Activated effector memory CD4-positive, alpha-beta T cell treated with anti-CD3 and anti-CD28 coated beads, Interleukin-2, amount 50 U/mL, for 16 hours (primary cell): ENCODE data around the gene SLC44A3.
"Not testable (repeated sequence)": the region's sequence is repeated elsewhere in the genome, so short reads cannot be mapped to it uniquely, and the experiment has no call there.

Experiments used
- DNase-seq: peaks from one replicate; pipeline ENCODE4 v3.0.0-alpha.2; 2020

The SLC44A3 gene

DNA sequence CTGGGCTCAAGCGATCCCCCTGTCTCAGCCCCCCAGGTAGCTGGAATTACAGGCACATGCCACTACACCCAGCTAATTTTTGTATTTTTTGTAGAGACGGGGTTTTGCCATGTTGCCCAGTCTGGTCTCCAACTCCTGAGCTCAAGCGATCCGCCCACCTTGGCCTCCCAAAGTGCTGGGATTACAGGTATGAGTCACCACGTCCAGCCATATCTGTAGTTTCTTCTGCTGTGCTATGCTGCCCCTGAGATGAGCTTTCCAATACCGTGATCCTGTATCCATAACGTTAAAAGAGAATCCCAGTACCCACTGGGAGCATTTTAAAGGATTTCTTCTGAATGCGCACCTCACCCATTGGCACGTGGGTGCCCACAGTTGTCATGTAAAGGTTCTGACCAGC, 20.2 kb downstream of the SLC44A3 start:
- DNase-seq, result not testable (repeated sequence)

DNA sequence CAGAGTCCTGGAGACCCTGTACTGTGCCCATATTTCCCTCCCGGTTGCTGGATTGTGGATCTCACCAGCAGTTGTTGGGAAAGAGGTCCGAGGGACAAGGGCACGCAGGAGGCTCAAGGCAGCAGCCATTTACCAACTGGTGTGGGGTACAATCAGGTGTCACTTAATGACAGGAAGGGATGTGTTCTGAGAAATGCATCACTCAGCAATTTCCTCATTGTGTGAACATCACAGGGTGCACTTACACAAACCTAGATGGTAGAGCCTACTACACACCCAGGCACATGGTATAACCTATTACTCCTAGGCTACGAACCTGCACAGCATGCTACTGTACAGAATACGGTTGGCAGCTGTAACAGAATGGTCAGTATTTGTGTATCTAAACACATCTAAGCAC, 20.7 kb downstream of the SLC44A3 start:
- DNase-seq, result no peak

DNA sequence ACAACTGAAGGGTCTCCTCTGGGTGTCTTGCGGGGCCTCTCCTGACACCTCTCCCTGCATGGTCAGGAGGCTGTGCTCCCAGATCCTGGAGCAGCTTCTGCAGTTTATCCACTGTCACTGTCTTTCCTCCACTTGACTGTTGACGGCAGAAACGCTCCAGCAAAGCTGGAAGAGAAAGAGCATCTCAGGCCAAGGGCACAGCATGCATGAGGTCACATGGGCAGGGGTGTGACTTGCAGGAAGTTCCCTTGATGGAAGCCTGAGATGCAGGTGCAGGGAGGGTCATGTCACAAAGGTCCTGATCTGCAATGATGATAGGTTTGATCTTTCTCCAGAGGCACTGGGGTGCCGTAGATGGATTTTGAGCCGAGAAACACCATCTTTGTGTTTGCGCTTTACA, 23.3 kb downstream of the SLC44A3 start:
- no peak for DNase-seq

DNA sequence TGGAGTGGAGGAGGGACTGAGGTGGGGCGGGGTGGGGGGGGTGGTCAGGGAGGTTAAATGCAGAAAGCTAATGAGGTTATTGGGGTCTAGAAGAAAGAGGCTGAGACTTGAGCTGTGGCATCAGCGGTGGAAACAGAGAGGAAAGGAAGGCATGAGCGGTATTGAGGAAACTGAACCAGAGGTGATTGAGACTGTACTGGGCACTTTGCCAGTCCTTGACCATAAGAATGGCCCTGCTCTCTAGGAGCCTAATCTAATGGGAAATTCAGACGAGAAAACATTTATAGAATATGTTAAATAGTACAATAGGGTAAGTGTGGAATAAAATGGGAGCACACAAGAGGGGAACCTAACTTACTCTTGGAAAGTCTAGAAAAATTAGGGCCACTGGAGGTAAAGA, 23.7 kb downstream of the SLC44A3 start:
- no peak for DNase-seq

DNA sequence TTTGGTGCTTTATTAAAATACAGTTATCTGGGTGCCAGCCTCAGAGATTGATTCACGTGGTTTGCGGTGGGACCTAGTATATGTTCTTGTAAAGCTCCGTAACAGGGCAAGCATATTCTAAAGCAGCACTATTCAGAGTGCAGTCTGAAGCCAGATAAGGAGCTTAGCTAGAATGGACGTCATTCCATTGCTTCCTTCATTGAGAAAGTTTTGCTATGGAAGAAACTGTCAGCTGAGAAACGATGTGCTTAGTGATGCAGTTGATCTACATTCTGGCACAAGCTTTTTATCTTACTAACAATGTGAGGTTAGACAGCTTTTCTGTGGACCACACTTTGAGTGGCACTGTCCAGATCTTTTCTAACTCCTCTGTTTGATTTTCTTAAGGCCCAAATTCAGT, 26.2 kb downstream of the SLC44A3 start:
- no peak for DNase-seq

DNA sequence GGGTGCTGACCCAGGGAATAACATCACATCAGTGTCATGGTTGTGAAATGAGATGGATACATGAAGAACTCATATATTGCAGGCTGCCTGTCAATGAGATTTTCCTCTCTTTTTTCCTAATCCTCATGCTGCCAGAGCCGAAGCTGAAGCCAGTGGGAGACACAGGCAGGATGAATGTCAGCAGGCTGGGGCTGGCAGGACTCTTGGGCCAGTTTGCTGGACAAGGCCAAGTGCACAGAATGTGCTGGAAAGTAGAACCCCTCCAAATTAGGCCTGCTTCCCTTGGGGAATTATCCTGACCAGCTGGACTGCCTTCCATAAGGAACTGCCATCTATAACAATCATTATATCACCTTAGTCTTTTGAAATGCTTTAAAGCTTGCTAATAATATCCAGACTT, 31.4 kb downstream of the SLC44A3 start:
- DNase-seq, result no peak

DNA sequence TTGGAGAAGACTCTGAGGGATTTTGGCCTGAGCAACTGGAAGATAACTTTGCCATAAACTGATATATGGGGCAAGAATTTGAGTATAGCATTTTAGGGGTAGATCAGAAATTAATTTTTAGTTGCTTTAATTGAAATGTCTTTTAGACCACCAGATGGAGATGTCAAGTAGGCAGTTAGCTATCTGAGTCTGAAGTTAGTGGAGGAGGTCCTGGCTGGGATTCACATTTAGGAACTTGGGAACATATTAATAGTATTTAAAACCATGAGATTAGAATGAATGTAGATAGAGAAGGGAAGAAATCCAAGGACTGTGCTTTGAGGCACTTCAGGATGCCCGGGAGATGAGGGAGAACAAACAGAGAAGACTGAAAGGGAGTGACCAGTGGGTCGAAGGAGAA, 32.6 kb downstream of the SLC44A3 start:
- DNase-seq, result no peak

DNA sequence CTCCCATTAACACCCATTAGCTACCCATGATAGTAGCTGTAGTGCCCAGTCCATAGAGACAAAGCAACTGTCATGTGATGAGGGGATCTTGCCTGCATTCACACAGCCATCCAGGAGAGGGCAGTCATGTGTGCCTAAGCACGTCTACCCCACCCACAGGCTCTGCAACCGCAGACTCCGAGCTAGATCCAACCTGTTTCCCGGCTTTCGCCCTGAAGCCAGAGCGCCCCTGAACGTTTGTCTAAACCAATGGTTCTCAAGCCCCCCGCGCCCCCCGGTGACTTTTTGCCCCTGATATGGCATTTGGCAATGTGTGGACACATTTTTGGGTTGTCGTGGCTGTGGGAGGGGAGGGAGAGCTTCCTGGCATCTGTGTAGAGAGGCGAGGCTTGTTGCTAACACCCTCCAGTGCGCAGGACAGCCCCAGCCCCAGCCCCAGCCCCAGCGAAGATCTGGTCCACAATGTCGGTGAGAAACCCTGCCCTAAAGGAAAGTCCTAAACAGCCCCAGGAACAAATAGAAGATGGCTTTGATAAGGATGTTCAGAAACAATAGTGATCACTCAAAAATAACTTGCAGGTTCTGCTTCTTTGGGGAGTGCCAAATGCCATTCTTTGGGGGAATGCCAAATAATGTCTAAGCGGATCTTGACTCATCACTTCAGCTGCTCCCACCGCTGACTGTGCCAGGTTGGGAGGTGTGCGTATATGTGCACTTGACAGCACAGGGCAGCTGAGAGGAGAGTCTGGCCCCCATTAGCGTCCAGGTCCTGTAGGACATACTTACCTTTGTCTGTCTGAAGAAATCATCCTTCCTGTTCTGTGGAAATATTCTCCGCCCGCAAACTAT, 34.5 kb downstream of the SLC44A3 start:
- peak; percentile 88 for DNase-seq

DNA sequence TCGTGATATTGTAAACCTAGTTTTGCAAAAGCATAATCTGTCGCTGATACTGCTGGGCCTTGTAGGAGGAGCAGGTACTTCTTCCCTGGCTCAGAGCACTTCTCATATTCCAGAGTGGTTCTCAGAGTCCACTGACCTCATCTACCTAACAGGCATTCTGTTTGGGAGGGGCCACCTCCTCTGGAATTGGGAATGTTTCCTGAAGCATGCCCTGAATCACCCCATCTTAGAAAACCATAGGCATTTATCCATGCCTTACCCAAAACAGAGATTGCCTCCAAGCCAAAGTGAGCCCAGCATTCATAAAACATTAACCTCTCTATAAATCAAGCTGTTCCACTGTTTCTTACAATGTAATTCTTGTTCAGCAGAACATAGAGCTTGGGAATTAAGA, 35.1 kb downstream of the SLC44A3 start:
- DNase-seq, result no peak

DNA sequence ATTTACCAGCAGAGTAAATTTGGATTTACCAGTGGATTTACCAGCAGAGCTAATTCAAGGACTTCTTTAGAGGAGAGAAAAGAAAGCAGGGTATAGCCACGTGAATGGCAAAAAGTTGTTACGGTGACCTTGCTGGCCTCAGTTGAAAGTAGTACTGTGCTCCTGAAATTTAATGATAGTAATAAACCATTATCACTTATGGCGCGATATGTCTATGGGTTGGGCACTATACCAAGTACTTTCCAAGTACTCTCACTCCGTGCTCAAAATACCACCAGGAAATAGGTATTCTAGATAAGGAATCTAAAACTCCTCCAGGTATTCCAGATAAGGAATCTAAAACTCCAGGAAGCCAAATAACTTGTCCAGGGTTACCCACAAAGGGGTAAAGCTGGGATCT, 35.8 kb downstream of the SLC44A3 start:
- no peak for DNase-seq

DNA sequence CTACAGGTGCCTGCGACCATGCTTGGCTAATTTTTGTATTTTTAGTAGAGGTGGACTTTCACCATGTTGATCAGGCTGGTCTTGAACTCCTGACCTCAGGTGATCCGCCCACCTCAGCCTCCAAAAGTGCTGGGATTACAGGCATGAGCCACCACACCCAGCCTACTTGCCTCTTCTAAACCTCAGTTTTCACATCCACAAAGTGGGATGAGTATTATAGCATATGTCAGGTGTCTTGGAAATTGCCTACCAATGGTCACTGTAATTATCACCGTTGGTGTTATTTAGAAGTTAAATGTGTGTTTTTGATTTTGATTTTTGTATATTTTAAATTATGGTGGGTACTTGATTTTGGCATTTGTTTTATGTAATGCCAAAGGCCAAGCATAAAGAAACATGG, 36.7 kb downstream of the SLC44A3 start:
- DNase-seq, result no peak

DNA sequence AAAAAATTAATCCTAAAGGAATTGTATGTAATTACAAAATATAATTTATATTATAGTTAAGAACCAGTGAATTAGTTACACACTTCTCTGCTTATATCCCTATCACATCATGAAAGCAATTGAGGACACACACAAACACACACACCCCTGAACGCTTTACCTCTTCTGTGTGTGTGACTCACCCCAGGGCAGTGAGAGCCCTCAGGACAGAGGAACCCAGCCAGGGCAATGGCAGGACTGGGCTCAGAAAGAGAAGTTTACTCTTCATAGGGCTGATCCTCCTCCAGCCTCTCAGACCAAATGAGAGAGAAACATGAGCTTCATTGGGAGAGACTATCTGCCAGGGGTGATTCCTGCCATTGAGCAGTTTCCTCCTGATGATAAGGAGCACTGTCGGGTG, 38.1 kb downstream of the SLC44A3 start:
- DNase-seq, result no peak

DNA sequence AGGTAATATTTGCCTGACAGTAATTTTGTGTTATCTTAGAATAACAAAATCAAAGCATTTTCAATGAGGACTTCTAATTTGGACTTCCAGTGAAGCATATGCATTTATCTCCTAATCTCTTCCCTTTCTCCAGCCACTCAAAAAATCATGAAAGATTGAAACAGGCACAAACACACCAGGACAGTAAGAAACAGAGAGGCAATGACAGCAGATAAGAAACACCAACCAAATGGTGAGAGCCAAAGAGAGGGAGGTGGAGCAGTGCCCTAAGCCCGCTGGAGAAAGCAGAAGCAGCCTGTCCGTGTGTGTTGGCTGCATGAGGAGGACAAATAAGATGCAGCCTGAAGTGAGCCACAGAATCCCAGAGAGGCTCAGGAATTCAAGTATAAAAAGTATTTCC, 39.0 kb downstream of the SLC44A3 start:
- DNase-seq, result no peak

DNA sequence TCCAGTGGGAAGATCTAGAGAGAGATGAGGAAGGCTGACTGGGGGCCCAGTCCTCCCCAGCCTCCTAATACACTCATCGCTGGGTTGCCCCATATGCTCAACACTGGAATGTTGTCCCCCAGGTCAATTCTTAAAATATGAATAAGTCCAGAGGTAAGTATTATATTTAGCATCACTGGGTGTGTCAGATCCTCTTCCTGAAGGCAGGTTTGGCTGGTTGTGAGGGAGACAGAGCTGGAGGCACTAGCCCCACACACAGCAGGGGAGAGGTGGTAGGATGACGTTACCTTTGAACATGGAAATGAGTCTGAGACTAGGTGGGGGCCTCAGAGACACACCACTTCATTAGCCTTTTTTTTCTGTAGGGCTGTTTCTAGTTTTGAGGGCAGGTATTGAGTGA, 42.6 kb downstream of the SLC44A3 start:
- DNase-seq, result no peak

DNA sequence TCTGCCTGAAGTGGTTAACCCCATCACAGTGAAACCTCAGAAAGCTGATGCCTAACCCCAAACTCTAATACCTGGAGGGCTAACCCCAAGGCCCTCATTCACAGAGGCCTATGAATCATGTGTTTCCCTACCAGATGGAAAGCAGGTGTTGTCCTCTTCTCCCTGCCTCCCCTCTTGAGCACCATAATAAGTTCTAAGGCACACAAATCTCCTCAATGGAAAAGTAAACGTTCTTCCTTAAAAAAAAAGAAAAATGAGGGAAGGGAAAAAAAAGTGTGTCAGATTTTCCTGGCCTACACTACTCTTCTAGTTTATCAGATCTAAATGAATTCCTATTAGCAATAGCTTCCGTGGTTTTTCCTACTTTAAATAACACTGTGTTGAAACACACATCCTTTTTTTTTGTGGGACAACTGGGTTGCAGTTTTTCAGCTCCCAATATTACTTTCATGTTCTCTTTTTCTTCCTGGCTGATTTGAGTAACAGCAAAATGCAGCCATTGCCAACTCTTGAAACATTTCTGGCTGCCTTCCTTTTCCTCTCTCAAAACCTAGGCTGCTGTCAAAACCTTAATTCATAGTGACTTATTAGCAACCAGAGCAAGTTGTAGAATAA, 43.2 kb downstream of the SLC44A3 start:
- DNase-seq, result no peak

DNA sequence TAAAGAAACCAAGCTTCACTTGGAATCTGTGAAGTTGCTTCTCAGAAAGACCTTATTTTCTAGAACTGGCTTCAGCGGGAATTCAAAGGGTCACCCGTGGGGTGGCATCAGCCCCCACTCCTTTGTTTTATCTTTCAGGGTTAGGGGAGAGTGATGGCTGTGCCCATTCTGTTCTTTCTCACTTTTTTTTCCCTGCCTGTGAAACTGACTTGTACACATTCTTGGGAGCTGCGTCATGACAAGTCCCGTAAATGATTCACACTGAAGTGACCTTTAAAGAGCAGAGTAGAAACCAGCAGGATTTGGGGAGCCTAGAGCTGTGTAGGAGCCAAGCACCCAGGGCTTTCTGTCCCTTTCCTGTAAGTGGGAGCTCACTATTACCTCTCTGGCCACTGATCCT, 43.8 kb downstream of the SLC44A3 start:
- DNase-seq, result no peak

DNA sequence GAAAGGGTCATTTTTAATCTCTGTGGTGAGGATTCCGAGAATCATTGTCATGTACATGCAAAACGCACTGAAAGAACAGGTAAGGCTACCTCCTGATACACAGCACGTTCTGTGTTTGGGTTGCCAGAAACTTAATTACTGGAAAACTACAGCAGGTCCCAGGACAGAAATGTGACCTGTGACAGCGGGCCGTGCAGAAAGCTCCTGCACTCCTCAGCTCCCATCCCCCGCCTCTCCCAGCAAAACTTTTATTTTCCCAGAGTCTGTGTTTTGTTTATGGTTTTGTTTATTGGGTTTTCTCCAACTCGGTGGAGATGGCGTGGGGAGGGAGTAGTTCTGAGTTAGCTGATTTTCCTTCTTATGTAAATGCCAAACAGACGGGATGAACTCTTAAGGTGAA, 44.7 kb downstream of the SLC44A3 start:
- DNase-seq, result no peak

DNA sequence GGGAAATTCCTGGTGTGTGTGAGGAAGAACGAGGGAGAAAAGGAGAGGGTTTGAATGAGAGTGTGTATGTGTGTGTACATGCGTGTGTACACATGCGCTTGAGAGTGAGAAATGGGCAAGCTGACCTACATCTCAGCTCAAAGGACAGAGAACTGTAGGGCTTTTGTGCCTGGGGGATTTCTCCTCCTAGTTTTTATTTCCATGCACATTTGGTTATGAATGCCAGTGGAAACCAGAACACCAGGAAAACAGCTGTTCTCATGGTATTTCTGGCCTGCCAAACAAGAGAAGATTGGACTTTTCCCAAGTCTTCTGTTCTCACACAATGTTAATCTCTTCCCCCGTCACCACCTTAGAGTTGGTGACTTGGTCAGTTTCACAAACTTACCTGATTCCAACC, 45.2 kb downstream of the SLC44A3 start:
- no peak for DNase-seq

DNA sequence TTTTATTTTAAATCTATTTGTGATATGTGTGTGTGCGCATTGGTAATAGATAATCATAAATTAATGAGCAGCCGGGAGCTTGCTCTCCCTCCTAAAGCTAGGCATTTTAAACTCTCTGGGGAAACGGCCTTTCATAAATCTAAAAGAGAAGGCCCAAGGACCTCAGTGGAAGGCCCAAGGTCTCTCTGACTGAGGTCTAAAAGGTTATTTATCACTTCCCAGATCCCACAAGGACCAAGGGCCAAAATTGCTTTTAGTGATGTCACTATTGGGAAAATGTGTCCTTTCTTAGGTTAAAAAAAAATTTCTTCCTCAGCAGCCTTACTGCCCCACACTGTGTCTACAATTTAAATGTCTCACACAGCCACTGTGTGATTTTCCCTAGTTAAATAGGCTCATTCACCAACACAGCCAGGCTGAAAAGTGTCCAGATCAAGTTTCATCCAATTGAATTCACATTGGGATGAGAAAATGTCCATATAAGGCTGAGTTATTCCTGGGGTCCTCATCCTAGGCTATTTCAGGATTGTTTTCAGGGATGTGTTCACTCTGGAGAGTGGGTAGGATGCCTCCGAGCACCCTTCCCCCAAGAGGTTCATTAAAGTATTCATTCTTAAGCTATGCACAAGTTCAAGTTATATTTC, 46.1 kb downstream of the SLC44A3 start:
- DNase-seq, result no peak

DNA sequence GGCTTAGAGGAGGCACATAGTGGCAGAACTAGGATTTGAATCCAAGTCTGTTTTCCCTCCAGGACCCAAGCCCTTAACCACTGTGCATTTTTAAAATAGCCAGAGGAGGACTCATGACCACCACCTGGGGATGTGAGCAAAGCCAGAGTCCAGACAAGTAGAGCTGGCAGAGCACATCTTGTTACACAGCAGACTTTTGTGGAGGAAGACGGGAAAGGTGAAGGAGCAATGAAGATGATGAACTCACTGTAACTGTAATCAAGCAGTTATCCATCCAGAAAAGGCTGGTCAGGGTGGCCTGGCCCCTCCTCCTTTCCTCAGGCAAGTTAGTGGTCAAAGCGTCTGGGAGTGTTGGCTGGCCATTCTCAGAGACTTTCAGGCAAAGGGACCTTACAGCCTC, 50.9 kb downstream of the SLC44A3 start:
- DNase-seq, result no peak

DNA sequence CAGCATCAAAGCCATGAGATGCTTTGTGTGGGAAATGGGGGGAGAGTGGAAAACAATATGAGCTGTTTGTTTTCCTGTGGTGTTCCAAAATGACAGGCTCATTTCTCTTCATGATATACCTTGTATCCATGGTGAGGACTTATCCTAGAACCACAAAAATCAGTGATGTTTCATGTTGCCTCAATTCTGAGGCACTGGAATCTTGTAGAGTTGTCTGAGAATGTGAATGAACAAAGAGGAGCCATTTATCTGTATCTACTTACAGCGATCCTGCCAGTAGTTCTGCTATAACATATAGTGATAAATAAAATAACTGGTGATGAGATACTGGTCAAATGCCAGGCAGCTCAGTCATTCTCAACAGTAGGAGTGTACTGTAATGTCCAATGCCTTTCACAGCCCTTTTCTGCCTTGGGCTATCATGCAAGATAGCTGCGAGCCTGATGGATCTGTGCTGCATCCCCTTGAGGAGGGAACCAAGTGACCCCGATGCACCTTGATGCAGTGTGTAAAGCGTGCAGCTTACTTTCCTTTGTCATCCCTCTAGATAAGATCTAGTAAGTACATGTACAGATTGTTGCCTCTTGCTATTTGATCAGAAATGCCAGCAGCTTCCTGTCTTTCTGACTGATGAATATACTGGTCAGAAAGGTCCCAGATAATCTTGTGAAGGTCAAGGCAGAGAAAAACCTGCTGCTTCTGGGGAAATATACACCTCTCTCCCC, 52.8 kb downstream of the SLC44A3 start:
- DNase-seq, result no peak

DNA sequence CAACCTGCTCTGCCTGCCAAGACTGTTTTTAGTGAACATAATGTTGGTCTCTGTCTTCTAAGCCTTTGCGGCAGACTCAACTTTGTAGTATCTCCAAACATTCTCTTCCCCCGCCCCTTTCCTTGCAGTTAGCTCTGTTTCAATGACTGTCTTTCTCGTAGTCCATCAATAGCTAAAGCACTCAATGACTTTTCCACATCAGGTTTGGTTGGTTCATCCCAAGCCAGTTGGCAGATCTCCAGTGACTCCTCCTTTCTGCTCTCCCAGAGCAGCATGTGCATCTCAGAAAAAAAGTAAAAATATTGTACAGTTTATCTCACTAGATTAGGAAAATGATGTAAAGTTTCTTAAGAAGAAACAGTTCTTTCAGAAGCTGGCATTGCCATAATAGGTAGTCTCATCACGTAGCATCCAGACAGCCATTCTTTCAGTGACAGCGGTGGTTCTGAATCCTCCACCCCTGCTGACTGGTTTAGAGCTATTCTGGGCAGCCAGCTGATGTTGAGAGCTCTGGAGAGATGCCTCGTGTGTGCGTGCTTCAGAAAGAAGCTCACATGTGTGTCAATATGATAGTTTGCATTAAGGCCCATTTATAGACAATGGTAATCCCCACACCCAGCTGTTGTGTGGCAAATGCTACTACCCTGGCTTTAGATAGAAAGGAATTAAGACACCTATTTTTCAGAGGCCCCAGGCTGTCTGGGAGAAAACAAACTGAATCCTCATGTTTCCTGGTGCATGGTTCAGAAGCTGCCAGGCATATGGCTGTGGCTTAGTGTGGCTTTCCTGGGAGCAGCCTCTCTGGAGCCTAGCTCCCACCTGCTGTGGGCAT, 53.6 kb downstream of the SLC44A3 start:
- DNase-seq, result no peak

DNA sequence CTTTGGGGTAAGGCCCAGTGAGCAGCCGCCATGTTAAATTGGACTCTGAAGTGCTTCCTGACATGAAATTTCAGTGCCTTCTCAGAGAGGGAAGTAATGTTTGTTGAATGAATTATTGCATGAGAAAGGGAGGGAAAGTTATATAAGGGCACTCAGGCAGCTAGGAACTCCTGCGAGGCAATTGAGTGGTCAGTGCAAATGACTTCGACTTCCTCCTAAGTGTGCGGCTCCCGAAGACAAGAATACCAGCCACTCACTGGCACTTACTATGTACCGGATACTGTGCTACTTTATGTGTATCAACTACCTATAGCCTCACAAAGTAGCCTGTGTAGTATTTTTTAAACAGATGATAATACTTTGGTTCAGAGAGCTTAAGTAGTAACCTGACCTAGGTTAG, 54.3 kb downstream of the SLC44A3 start:
- no peak for DNase-seq
